Motor neuron (in vitro differentiated cells): ENCODE measurements around the gene AXIN1. TPM values are rescaled to one million over a fixed set of nuclear protein-coding genes. Genes with fewer than 3 reads are reported as not detected.
A peak's percentile ranks its signal among the peaks of the same experiment; 100 is the strongest.
"Not testable (repeated sequence)": the region's sequence is repeated elsewhere in the genome, so short reads cannot be mapped to it uniquely, and the experiment has no call there.

Experiments
- ATAC-seq, 8 experiments: fragments of 200-7000 bp; cut with Tn5 transposase; replicated peaks in 6 of 8; 2 replicates each; pipeline ENCODE4 v1.8.0; 2021; ENCODE audit warnings: mild to moderate bottlenecking in 8 of 8, moderate library complexity in 8 of 8
- H3K27ac ChIP-seq, 2 donors: fragments of 250-450 bp; sonication (Bioruptor Pico); 2 replicates each; pipeline ENCODE4 v1.9.0; 2021; ENCODE audit warnings: antibody characterized with exemption in 2 of 2, mild to moderate bottlenecking in 2 of 2, moderate library complexity in 1 of 2
- H3K4me1 ChIP-seq, 2 donors: fragments of 250-450 bp; sonication (Bioruptor Pico); replicated peaks in 1 of 2; 2 replicates each; pipeline ENCODE4 v1.6.1; 2021; ENCODE audit warnings: antibody characterized with exemption in 2 of 2, mild to moderate bottlenecking in 2 of 2, moderate library complexity in 1 of 2
- H3K4me3 ChIP-seq, 5 donors: fragments of 250-450 bp; sonication (Bioruptor Pico); 2 replicates each; pipeline ENCODE4 v1.9.0; 2021; ENCODE audit warnings: antibody characterized with exemption in 5 of 5, mild to moderate bottlenecking in 5 of 5, moderate library complexity in 4 of 5
- WGBS, 10 experiments: fragments of 450-650 bp; shearing (Covaris generic); methylation state at CpG; one replicate each; pipeline ENCODE4 v1.0.0; 2022; 5-methylcytosine and 5-hydroxymethylcytosine counted together
- in situ Hi-C, 9 experiments: fragments of 400-800 bp; cut with MboI; loops; one replicate each; pipeline ENCODE4 v1.15.0; 2021; ENCODE audit warnings: low sequenced_read_pairs in 9 of 9, low pct_unique_long_range_greater_than_20kb in 2 of 9; ENCODE audit not compliant: unreplicated experiment in 9 of 9
- total RNA-seq, 8 experiments: library from RNA; unstranded; fragments of 300-600 nt; gene quantifications; 2 replicates each; pipeline versions ENCODE4 v1.2.3 to v1.2.4, GENCODE V29; 2022

AXIN1 gene
- total RNA-seq, 8 experiments from 2014 or later: 10.3 to 21.6 (median 15.9) TPM

GRCh38 chr16:353404-354290 lies 1.1 kb upstream of the AXIN1 start:
- 53 to 100% (median 88%) methylated on average over 1 to 7 of the region's 25 CpGs; no CpG with 5 or more reads in 6 of the 10 experiments for WGBS, 10 experiments
- Histone ChIP-seq H3K4me1 (peaks cover 7 to 8% of the 10 kb centered on the region in 2 donors), H3K27ac (peak overlapping the region in 1 of 2 donors; percentile 26), H3K4me3 (peak overlapping the region; percentile 46 to 80 (median 75))
- in situ Hi-C loops: no loop called here
- ATAC-seq: peak in 2 of 8 experiments; percentile 1 to 6

- Histone ChIP-seq H3K27ac (peak overlapping the region; percentile 32 to 75), H3K4me3 (peak overlapping the region; percentile 46 to 80 (median 75)), H3K4me1 (peaks cover 7 to 8% of the 10 kb centered on the region in 2 donors)
- 0 to 18% methylated on average over 1 to 3 of the region's 95 CpGs; no CpG with 5 or more reads in 8 of the 10 experiments for WGBS, 10 experiments
- peak; percentile 35 to 61 (median 42) for ATAC-seq
- in situ Hi-C loops: no loop called here
These were observed 561 bp downstream of the AXIN1 start for GRCh38 chr16:351804-352520.

GRCh38 chr16:350203-350602 lies 2.3 kb downstream of the AXIN1 start:
- ATAC-seq: no peak
- Histone ChIP-seq H3K27ac (no peak overlapping the region), H3K4me3 (no peak overlapping the region), H3K4me1 (peaks cover 7 to 8% of the 10 kb centered on the region in 2 donors)
- in situ Hi-C loops: no loop called here
- WGBS, 10 experiments: 64 to 100% (median 84%) methylated on average over 1 to 8 of the region's 8 CpGs; no CpG with 5 or more reads in 1 of the 10 experiments

GRCh38 chr16:349211-349610 lies 3.3 kb downstream of the AXIN1 start:
- in situ Hi-C loops: no loop called here
- 94 to 100% (median 98%) methylated on average over 1 to 7 of the region's 7 CpGs; no CpG with 5 or more reads in 6 of the 10 experiments for WGBS, 10 experiments
- no peak for ATAC-seq
- no peak overlapping the region for H3K4me3 ChIP-seq
- H3K27ac ChIP-seq: peak overlapping the region in 1 of 2 donors; percentile 38
- peaks cover 7 to 8% of the 10 kb centered on the region in 2 donors for H3K4me1 ChIP-seq

- in situ Hi-C loops: not testable (repeated sequence)
These were observed 4.0 kb downstream of the AXIN1 start for GRCh38 chr16:348495-348894.

GRCh38 chr16:347203-347602 lies 5.3 kb downstream of the AXIN1 start:
- in situ Hi-C loops: no loop called here
- ATAC-seq: no peak
- H3K4me3 ChIP-seq: no peak overlapping the region
- peaks cover 7 to 8% of the 10 kb centered on the region in 2 donors for H3K4me1 ChIP-seq
- 79 to 100% (median 100%) methylated on average over 1 to 6 of the region's 6 CpGs; no CpG with 5 or more reads in 3 of the 10 experiments for WGBS, 10 experiments
- H3K27ac ChIP-seq: no peak overlapping the region

More at GRCh38 chr16:348495-348894, 4.0 kb downstream of the AXIN1 start:
- H3K4me3 ChIP-seq, ATAC-seq, H3K27ac ChIP-seq, H3K4me1 ChIP-seq: not testable (repeated sequence)
- WGBS, 10 experiments: 60 to 100% (median 93%) methylated on average over 1 to 4 of the region's 10 CpGs; no CpG with 5 or more reads in 4 of the 10 experiments

GRCh38 chr16:346587-346986 lies 5.9 kb downstream of the AXIN1 start:
- no peak overlapping the region for H3K27ac ChIP-seq
- WGBS, 10 experiments: 80 to 100% (median 93%) methylated on average over 1 to 7 of the region's 15 CpGs; no CpG with 5 or more reads in 3 of the 10 experiments
- peaks cover 7 to 8% of the 10 kb centered on the region in 2 donors for H3K4me1 ChIP-seq
- ATAC-seq: no peak
- no peak overlapping the region for H3K4me3 ChIP-seq
- in situ Hi-C loops: no loop called here

GRCh38 chr16:345772-346171 lies 6.8 kb downstream of the AXIN1 start:
- no peak overlapping the region for H3K27ac ChIP-seq
- no peak overlapping the region for H3K4me3 ChIP-seq
- WGBS, 10 experiments: 92 to 100% (median 97%) methylated on average over 2 to 10 of the region's 11 CpGs; no CpG with 5 or more reads in 2 of the 10 experiments
- H3K4me1 ChIP-seq: peaks cover 0 to 2% of the 10 kb centered on the region in 2 donors
- no peak for ATAC-seq
- in situ Hi-C loops: no loop called here

GRCh38 chr16:342455-343213 lies 9.9 kb downstream of the AXIN1 start:
- Histone ChIP-seq H3K4me1 (no peaks in the 10 kb centered on the region), H3K4me3 (no peak overlapping the region), H3K27ac (no peak overlapping the region)
- ATAC-seq: peak in 4 of 8 experiments; percentile 15 to 55 (median 36)
- in situ Hi-C loops: no loop called here
- WGBS, 10 experiments: 73 to 100% (median 95%) methylated on average over 1 to 5 of the region's 18 CpGs; no CpG with 5 or more reads in 2 of the 10 experiments

GRCh38 chr16:341974-342336 lies 10.6 kb downstream of the AXIN1 start:
- ATAC-seq, H3K4me1 ChIP-seq, H3K27ac ChIP-seq, in situ Hi-C loops, H3K4me3 ChIP-seq: not testable (repeated sequence)
- 92 to 100% (median 100%) methylated on average over 1 to 4 of the region's 13 CpGs; no CpG with 5 or more reads in 7 of the 10 experiments for WGBS, 10 experiments

GRCh38 chr16:341095-341973 lies 11.2 kb downstream of the AXIN1 start:
- H3K4me3 ChIP-seq, ATAC-seq, H3K4me1 ChIP-seq, in situ Hi-C loops, H3K27ac ChIP-seq: not testable (repeated sequence)
- WGBS, 10 experiments: 93 to 100% (median 99%) methylated on average over 1 to 10 of the region's 47 CpGs; no CpG with 5 or more reads in 6 of the 10 experiments
